HG03097 (cell line): ENCODE results near the gene UBA6.
"Not testable (repeated sequence)": the region's sequence is repeated elsewhere in the genome, so short reads cannot be mapped to it uniquely, and the experiment has no call there.

Experiments
- ATAC-seq: cut with Tn5 transposase; IDR thresholded peaks from one replicate; pipeline ENCODE4 v1.9.1; 2021; ENCODE audit not compliant: unreplicated experiment, low FRiP score

The UBA6 gene

GRCh38 chr4:67714955-67715354 is 14.0 kb upstream of the UBA6 start:
- ATAC-seq = no peak

GRCh38 chr4:67714248-67714583 is 13.3 kb upstream of the UBA6 start:
- no peak for ATAC-seq

GRCh38 chr4:67713529-67714247 is 12.7 kb upstream of the UBA6 start:
- ATAC-seq = no peak

GRCh38 chr4:67712650-67713528 is 11.9 kb upstream of the UBA6 start:
- ATAC-seq = no peak

GRCh38 chr4:67712000-67712625 is 11.2 kb upstream of the UBA6 start:
- no peak for ATAC-seq

GRCh38 chr4:67706682-67707081 is 5.7 kb upstream of the UBA6 start:
- ATAC-seq = not testable (repeated sequence)

GRCh38 chr4:67704843-67705242 is 3.9 kb upstream of the UBA6 start:
- ATAC-seq = no peak

- ATAC-seq = no peak
Observed at GRCh38 chr4:67702166-67702565, 1.2 kb upstream of the UBA6 start.

GRCh38 chr4:67701517-67701850 is 529 bp upstream of the UBA6 start:
- peak; percentile 6 for ATAC-seq

GRCh38 chr4:67700116-67700737 is 728 bp downstream of the UBA6 start:
- peak; percentile 2 for ATAC-seq

- no peak for ATAC-seq
Observed at GRCh38 chr4:67699603-67700002, 1.4 kb downstream of the UBA6 start.

GRCh38 chr4:67697860-67698687 is 2.9 kb downstream of the UBA6 start:
- no peak for ATAC-seq

GRCh38 chr4:67696061-67696460 is 4.9 kb downstream of the UBA6 start:
- ATAC-seq = no peak

- ATAC-seq = no peak
Observed at GRCh38 chr4:67694662-67695061, 6.3 kb downstream of the UBA6 start.

- ATAC-seq = no peak
Observed at GRCh38 chr4:67691328-67691727, 9.6 kb downstream of the UBA6 start.

- no peak for ATAC-seq
Observed at GRCh38 chr4:67687636-67688035, 13.3 kb downstream of the UBA6 start.

- no peak for ATAC-seq
Observed at GRCh38 chr4:67685532-67685859, 15.5 kb downstream of the UBA6 start.

- ATAC-seq = no peak
Observed at GRCh38 chr4:67684839-67685531, 16.0 kb downstream of the UBA6 start.

- ATAC-seq = no peak
Observed at GRCh38 chr4:67682266-67682665, 18.7 kb downstream of the UBA6 start.
